H1 (cell line): Measurements from ENCODE around the gene LHFPL3.

Source experiments
- CREB1 ChIP-seq: IDR thresholded peaks from 2 replicates; pipeline ENCODE4 v1.6.1; 2012; ENCODE audit warnings: inconsistent platforms
- CTCF ChIP-seq, 3 experiments: IDR thresholded peaks; 1 replicate in 2 of 3; 2 replicates in 1 of 3; pipeline versions ENCODE4 v1.5.1 to v1.6.1; 2011; ENCODE audit warnings: low read length in 3 of 3, mild to moderate bottlenecking in 3 of 3, inconsistent platforms in 2 of 3, low read depth in 1 of 3, moderate library complexity in 1 of 3; ENCODE audit not compliant: insufficient read depth in 1 of 3; ENCODE audit errors: control extremely low read depth in 1 of 3
- EGR1 ChIP-seq: IDR thresholded peaks from 2 replicates; pipeline ENCODE4 v1.6.1; 2011; ENCODE audit warnings: low read depth, low read length, borderline replicate concordance
- EP300 ChIP-seq, 2 experiments: IDR thresholded peaks; 1 replicate in 1 of 2; 2 replicates in 1 of 2; pipeline ENCODE4 v1.6.1; 2011 to 2012; ENCODE audit warnings: low read depth in 2 of 2, low read length in 2 of 2, mild to moderate bottlenecking in 2 of 2, borderline replicate concordance in 1 of 2, inconsistent platforms in 1 of 2, moderate library complexity in 1 of 2
- EZH2 ChIP-seq: fragments of 200-600 bp; sonication (generic); IDR thresholded peaks from 2 replicates; pipeline ENCODE4 v1.7.1; 2012; ENCODE audit warnings: low read depth, mild to moderate bottlenecking, moderate library complexity, low read length, inconsistent platforms; ENCODE audit not compliant: severe bottlenecking
- FOSL1 ChIP-seq: IDR thresholded peaks from 2 replicates; pipeline ENCODE4 v1.6.1; 2011; ENCODE audit warnings: mild to moderate bottlenecking, low read depth, low read length, moderate library complexity; ENCODE audit not compliant: insufficient read depth
- JUN ChIP-seq: IDR thresholded peaks from 2 replicates; pipeline ENCODE4 v1.6.1; 2011; ENCODE audit warnings: low read depth, mild to moderate bottlenecking, improper control_type of control experiment, low read length
- MAFK ChIP-seq: IDR thresholded peaks from 2 replicates; pipeline ENCODE4 v1.6.1; 2012; ENCODE audit warnings: low read depth, mild to moderate bottlenecking, improper control_type of control experiment, low read length
- MAX ChIP-seq: IDR thresholded peaks from 2 replicates; pipeline ENCODE4 v1.6.1; 2012; ENCODE audit warnings: inconsistent platforms
- RNF2 ChIP-seq: fragments of 200-900, 300-1000 bp; sonication (generic); IDR thresholded peaks from 2 replicates; pipeline ENCODE4 v1.7.1; 2016; ENCODE audit warnings: borderline replicate concordance, low read depth, mild to moderate bottlenecking, antibody characterized with exemption, low read length; ENCODE audit not compliant: poor library complexity, severe bottlenecking; ENCODE audit errors: missing control alignments
- SP2 ChIP-seq: IDR thresholded peaks from 2 replicates; pipeline ENCODE4 v1.6.1; 2012; ENCODE audit warnings: mild to moderate bottlenecking, low read length, inconsistent platforms
- ZNF274 ChIP-seq: IDR thresholded peaks from 2 replicates; pipeline ENCODE4 v1.7.0; 2012; ENCODE audit warnings: low read length, borderline replicate concordance; ENCODE audit errors: extremely low read depth

- TF ChIP-seq ZNF274 (no peak), JUN (no peak), CTCF (IDR thresholded peaks at IDR 0.05; ENCODE audit: control extremely low read depth in 1 of 3, insufficient read depth in 1 of 3, low read depth in 1 of 3, low read length in 3 of 3) (no peak), RNF2 (no peak), FOSL1 (no peak), MAX (no peak), EGR1 (no peak), SP2 (no peak), EZH2 (no peak), CREB1 (no peak), EP300 (IDR thresholded peaks at IDR 0.05; ENCODE audit: borderline replicate concordance in 1 of 2, low read depth in 2 of 2, low read length in 2 of 2) (no peak), MAFK (no peak)
Measured at GRCh38 chr7:104784686-104785085, 456.3 kb downstream of the LHFPL3 start.
